Body of pancreas (tissue), 4 donors: ENCODE data around the gene DNAH6.

ENCODE experiments used
- POLR2A ChIP-seq, 3 donors: fragments of 450-650 bp; IDR thresholded peaks; one replicate each; pipeline ENCODE4 v1.6.1; 2016; ENCODE audit warnings: antibody characterized with exemption in 3 of 3, mild to moderate bottlenecking in 2 of 3
- TF ChIP-seq, protein P1 (sequence below), 7 experiments: fragments of 450-650 bp in 4 of 7; fragments of 200-600 bp in 3 of 7; sonication (generic) in 3 of 7; IDR thresholded peaks; one replicate each; pipeline ENCODE4 v1.5.1; 2016 to 2019; ENCODE audit warnings: antibody characterized with exemption in 7 of 7

DNA sequence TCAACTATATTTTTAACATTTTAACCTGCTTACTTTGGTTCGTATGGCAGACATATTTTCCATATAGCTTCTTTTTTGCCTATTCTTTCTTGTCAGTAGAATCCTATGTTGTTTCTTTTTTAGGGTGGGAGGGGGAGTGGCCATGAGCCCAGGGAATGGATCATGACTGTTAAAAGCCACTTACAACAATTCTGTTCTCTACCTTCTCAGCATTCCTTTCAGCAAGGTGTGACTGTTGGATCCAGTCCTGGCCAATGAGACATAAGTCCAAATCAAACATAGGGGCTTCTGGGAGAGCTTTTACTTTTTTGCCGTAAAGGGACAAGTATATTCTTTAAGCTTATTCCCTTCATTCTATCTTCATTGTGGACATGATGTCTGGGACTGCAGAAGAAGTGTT, 25.0 kb upstream of the DNAH6 start:
- no peak for TF ChIP-seq POLR2A (IDR thresholded peaks at IDR 0.05)
- TF ChIP-seq, protein P1, sequence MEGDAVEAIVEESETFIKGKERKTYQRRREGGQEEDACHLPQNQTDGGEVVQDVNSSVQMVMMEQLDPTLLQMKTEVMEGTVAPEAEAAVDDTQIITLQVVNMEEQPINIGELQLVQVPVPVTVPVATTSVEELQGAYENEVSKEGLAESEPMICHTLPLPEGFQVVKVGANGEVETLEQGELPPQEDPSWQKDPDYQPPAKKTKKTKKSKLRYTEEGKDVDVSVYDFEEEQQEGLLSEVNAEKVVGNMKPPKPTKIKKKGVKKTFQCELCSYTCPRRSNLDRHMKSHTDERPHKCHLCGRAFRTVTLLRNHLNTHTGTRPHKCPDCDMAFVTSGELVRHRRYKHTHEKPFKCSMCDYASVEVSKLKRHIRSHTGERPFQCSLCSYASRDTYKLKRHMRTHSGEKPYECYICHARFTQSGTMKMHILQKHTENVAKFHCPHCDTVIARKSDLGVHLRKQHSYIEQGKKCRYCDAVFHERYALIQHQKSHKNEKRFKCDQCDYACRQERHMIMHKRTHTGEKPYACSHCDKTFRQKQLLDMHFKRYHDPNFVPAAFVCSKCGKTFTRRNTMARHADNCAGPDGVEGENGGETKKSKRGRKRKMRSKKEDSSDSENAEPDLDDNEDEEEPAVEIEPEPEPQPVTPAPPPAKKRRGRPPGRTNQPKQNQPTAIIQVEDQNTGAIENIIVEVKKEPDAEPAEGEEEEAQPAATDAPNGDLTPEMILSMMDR (IDR thresholded peaks at IDR 0.05), result no peak
